Retinal pigment epithelial cell (primary cell): ENCODE measurements around the gene FDXR.

ENCODE experiments used
- DNase-seq: peaks from one replicate; pipeline ENCODE4 v3.0.0-alpha.2; 2010; ENCODE audit warnings: low read depth
- H3K4me3 ChIP-seq: 2 replicates; pipeline ENCODE4 v1.5.1; 2011; ENCODE audit warnings: mild to moderate bottlenecking, low read length, control low read depth, moderate library complexity
- CTCF ChIP-seq: conservative IDR thresholded peaks from 2 replicates; pipeline ENCODE4 v1.5.1; 2011; ENCODE audit warnings: low read depth, low read length, control low read depth, inconsistent platforms

Gene FDXR

GRCh38 chr17:74868908-74869255 is 3.9 kb downstream of the FDXR start:
- H3K4me3 ChIP-seq, result no peak overlapping the region
- DNase-seq, result no peak
- TF ChIP-seq CTCF, result no peak

DNA sequence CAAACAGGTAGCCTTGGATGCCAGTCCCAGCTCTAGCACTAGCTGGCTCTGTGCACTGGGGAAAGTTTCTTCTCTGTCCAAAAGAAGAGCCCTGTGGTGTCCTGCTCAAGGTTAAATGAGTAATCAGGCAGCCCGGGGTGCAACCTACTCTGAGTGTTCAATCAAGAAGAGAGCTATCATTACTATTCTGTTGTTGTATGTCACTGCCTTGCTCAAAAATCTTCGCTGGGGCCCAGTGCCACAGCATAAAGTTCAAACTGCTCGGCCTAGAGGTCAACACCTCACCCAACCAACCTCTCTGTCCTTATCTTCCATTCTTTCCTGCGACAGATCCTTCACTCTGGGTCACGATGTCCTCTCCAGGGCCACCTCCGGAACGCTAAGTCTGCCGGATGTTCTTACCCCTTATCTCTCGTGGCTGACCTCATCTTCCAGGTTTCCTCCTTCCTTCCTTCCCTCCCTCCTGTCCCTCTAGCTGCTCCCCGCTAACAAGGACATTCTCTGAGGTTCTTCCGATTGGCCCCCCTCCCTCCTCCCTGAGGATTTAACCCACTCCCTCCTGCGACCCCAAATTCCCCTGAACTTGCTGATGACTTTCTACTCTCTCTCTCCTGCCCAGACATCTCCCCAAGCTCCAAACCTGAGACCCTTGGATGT is 4.4 kb downstream of the FDXR start:
- TF ChIP-seq CTCF, result no peak
- DNase-seq, result no peak
- H3K4me3 ChIP-seq, result no peak overlapping the region

DNA sequence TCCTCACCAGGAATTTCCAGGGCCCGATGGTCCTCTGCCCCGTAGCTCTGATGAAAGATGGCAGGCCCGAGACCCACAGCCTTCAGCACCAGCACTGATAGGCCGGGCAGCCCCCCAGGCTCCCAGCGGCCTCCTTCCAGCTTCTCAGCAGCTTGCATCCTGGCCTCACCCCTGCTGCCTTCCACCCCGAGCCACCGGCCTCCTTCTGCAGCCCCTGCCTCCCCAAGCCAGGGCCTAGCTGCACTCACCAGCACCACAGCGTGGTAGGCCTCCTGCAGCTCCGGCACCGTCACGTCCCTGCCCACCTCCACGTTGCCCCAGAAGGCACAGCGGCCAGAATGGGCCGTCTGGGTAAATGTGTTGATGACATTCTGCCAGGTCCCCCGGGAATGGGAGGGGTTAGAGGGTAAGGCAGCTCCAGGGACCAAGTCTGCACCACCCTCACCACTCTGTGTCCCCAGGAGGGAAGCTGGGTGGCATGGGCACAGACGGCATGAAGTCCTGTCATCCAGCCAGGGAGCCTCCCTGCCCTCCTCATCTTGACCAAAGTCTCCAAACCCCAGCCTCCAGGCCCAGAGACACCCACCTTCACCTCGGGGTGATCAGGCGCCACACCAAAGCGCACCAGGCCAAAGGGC is 6.5 kb downstream of the FDXR start:
- no peak for TF ChIP-seq CTCF
- DNase-seq, result no peak

DNA sequence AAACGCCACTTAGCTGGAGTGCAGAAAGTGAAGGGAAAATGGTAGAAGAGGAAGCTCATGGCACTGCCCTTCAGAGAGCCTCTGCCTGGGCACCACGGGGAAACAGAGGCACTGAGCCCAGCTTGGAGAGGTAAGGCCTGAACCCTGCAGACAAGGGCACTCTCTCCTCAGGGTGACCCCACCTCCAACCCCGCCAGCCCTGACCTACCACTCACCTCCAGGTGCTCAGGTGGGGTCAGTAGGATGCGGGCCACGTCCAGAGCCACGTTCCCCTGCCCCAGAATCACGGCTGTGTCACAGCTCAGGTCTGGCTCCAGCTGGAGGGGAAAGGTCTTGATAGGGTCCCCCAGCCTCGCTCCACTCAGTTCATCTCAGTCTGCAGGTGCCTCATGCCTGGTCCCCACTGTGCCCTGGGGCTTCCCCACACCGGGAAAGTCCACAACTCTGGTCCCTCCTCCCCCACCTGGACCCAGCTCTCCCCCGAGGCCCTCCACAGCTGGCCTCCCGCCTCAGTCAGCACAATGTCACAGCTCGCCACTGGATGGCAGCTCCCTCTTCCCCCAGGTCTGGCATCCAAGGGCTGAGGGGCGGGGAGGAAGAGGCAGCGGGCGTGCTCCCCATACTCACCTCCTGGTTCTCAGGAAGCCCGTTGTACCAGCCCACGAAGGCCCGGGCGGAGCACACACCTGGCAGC is 7.1 kb downstream of the FDXR start:
- H3K4me3 ChIP-seq, result no peak overlapping the region
- TF ChIP-seq CTCF, result peak; percentile 2
- no peak for DNase-seq

More for the DNA sequence above, 6.5 kb downstream of the FDXR start:
- H3K4me3 ChIP-seq, result no peak overlapping the region

DNA sequence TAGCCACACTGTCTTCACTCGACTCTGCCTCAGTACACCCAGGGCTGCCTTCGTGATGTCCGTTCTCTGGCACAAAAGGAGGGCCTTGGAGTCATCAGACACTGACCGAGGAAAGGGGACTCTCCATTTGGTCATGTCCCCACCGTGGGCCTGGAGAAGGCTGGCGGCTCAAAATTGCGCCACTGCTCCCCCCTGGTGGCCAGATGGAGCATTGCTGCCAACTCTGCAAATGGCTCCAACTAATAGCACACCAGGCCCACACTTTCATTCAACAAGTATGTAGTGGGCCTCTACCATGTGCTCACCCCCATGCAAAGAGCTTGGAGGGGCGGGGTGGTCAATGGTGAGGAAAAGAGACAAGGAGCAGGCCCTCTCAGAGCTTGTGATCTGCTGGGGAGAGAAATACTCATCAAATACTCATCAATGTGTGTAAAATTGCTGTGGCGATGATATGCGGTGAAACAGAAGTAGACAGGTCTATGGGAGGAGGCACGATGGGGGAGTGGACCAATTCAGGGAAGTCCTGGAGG is 7.9 kb downstream of the FDXR start:
- no peak for DNase-seq
- peak; percentile 97 for TF ChIP-seq CTCF

GRCh38 chr17:74864297-74864865 is 8.4 kb downstream of the FDXR start:
- DNase-seq, result no peak
- no peak overlapping the region for H3K4me3 ChIP-seq
- TF ChIP-seq CTCF, result no peak

More for the DNA sequence above, 7.9 kb downstream of the FDXR start:
- H3K4me3 ChIP-seq, result no peak overlapping the region
